ENCODE data around the gene POLR2E. TPM values are rescaled to one million over a fixed set of nuclear protein-coding genes. Genes with fewer than 3 reads are reported as not detected.

The POLR2E gene
- total and polyA plus RNA-seq, 2 of the 13 experiments (the other 11 are each of a cell fraction or from before 2014, with no cell fraction given): 140 to 272 TPM

DNA sequence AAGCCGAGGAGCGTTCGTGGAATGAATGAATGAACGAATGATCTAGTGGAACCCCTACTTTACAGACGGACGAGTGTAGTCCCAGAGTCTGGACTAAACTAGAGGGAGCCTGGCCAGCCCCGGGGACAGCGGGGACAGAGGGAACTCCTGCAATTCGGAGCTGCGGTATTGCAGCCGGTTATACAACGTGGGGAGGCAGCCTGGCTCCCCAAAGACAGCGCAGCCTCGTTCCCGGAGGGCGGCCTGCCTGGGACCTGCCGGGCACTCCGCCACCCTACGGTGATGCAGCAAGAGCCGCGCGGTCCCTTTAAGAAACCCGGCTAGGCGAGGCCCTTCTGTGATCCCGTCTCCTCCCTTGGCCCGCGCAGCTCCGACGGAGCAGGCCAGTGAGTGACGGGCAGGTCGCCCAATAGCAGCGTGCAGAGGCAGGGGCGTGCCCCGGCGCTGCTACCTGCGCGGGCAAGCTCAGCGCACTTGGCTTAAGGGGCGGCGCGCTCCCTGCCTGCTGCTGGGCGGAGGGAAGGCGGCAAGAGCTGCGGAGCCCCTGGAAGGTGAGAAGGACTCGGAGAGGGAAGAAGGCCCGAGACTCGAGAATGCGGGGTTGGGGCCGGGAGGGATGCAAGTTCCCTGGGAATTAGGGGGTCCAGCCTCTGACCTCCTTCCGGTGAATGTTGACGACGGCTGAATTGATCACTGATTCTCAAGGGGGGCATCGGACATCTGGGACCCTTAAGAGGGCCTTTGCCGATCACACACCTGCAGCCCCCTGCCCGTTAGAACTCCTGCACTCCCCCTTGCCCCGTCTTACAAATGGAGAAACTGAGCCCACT, 55.3 kb downstream of the POLR2E start, which contains the start of gene ABCA7 (continued):
- TF ChIP-seq, protein P1, sequence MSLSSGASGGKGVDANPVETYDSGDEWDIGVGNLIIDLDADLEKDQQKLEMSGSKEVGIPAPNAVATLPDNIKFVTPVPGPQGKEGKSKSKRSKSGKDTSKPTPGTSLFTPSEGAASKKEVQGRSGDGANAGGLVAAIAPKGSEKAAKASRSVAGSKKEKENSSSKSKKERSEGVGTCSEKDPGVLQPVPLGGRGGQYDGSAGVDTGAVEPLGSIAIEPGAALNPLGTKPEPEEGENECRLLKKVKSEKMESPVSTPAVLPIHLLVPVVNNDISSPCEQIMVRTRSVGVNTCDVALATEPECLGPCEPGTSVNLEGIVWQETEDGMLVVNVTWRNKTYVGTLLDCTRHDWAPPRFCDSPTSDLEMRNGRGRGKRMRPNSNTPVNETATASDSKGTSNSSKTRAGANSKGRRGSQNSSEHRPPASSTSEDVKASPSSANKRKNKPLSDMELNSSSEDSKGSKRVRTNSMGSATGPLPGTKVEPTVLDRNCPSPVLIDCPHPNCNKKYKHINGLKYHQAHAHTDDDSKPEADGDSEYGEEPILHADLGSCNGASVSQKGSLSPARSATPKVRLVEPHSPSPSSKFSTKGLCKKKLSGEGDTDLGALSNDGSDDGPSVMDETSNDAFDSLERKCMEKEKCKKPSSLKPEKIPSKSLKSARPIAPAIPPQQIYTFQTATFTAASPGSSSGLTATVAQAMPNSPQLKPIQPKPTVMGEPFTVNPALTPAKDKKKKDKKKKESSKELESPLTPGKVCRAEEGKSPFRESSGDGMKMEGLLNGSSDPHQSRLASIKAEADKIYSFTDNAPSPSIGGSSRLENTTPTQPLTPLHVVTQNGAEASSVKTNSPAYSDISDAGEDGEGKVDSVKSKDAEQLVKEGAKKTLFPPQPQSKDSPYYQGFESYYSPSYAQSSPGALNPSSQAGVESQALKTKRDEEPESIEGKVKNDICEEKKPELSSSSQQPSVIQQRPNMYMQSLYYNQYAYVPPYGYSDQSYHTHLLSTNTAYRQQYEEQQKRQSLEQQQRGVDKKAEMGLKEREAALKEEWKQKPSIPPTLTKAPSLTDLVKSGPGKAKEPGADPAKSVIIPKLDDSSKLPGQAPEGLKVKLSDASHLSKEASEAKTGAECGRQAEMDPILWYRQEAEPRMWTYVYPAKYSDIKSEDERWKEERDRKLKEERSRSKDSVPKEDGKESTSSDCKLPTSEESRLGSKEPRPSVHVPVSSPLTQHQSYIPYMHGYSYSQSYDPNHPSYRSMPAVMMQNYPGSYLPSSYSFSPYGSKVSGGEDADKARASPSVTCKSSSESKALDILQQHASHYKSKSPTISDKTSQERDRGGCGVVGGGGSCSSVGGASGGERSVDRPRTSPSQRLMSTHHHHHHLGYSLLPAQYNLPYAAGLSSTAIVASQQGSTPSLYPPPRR (CRISPR knock-in tag; IDR thresholded peaks at IDR 0.05; ENCODE audit: borderline replicate concordance): no peak
- TF ChIP-seq ZNF598 (CRISPR knock-in tag; IDR thresholded peaks at IDR 0.05; ENCODE audit: borderline replicate concordance) (no peak), ZZZ3 (CRISPR knock-in tag; IDR thresholded peaks at IDR 0.05; ENCODE audit: borderline replicate concordance) (no peak), ZFAT (CRISPR knock-in tag; conservative IDR thresholded peaks at IDR 0.05) (no peak), SMAD3 (CRISPR knock-in tag; IDR thresholded peaks at IDR 0.05) (no peak), NR2F6 (IDR thresholded peaks at IDR 0.05) (no peak), NR2F6 (CRISPR knock-in tag; IDR thresholded peaks at IDR 0.05) (peak; percentile 57), RARA (CRISPR knock-in tag; IDR thresholded peaks at IDR 0.05) (no peak), TBX3 (IDR thresholded peaks at IDR 0.05; ENCODE audit: borderline replicate concordance) (no peak), SNAI1 (CRISPR knock-in tag; IDR thresholded peaks at IDR 0.05; ENCODE audit: borderline replicate concordance) (no peak), NR2F1 (CRISPR knock-in tag; IDR thresholded peaks at IDR 0.05) (no peak), ZNF572 (CRISPR knock-in tag; IDR thresholded peaks at IDR 0.05) (no peak), ATF1 (CRISPR knock-in tag; IDR thresholded peaks at IDR 0.05) (no peak)
- TF ChIP-seq, protein P2, sequence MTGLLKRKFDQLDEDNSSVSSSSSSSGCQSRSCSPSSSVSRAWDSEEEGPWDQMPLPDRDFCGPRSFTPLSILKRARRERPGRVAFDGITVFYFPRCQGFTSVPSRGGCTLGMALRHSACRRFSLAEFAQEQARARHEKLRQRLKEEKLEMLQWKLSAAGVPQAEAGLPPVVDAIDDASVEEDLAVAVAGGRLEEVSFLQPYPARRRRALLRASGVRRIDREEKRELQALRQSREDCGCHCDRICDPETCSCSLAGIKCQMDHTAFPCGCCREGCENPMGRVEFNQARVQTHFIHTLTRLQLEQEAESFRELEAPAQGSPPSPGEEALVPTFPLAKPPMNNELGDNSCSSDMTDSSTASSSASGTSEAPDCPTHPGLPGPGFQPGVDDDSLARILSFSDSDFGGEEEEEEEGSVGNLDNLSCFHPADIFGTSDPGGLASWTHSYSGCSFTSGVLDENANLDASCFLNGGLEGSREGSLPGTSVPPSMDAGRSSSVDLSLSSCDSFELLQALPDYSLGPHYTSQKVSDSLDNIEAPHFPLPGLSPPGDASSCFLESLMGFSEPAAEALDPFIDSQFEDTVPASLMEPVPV (CRISPR knock-in tag; IDR thresholded peaks at IDR 0.05): no peak
- TF ChIP-seq, protein P3, sequence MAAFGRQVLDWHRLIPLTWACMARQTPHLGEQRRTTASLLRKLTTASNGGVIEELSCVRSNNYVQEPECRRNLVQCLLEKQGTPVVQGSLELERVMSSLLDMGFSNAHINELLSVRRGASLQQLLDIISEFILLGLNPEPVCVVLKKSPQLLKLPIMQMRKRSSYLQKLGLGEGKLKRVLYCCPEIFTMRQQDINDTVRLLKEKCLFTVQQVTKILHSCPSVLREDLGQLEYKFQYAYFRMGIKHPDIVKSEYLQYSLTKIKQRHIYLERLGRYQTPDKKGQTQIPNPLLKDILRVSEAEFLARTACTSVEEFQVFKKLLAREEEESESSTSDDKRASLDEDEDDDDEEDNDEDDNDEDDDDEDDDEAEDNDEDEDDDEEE (CRISPR knock-in tag; IDR thresholded peaks at IDR 0.05): 0 out of 2 replicates have a peak, but pooled peaks have one; percentile 25
- TF ChIP-seq, protein P4, sequence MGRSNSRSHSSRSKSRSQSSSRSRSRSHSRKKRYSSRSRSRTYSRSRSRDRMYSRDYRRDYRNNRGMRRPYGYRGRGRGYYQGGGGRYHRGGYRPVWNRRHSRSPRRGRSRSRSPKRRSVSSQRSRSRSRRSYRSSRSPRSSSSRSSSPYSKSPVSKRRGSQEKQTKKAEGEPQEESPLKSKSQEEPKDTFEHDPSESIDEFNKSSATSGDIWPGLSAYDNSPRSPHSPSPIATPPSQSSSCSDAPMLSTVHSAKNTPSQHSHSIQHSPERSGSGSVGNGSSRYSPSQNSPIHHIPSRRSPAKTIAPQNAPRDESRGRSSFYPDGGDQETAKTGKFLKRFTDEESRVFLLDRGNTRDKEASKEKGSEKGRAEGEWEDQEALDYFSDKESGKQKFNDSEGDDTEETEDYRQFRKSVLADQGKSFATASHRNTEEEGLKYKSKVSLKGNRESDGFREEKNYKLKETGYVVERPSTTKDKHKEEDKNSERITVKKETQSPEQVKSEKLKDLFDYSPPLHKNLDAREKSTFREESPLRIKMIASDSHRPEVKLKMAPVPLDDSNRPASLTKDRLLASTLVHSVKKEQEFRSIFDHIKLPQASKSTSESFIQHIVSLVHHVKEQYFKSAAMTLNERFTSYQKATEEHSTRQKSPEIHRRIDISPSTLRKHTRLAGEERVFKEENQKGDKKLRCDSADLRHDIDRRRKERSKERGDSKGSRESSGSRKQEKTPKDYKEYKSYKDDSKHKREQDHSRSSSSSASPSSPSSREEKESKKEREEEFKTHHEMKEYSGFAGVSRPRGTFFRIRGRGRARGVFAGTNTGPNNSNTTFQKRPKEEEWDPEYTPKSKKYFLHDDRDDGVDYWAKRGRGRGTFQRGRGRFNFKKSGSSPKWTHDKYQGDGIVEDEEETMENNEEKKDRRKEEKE (IDR thresholded peaks at IDR 0.05): no peak
- TF ChIP-seq, protein P5, sequence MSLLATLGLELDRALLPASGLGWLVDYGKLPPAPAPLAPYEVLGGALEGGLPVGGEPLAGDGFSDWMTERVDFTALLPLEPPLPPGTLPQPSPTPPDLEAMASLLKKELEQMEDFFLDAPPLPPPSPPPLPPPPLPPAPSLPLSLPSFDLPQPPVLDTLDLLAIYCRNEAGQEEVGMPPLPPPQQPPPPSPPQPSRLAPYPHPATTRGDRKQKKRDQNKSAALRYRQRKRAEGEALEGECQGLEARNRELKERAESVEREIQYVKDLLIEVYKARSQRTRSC (CRISPR knock-in tag; IDR thresholded peaks at IDR 0.05; ENCODE audit: low read depth): no peak
- TF ChIP-seq, protein P6, sequence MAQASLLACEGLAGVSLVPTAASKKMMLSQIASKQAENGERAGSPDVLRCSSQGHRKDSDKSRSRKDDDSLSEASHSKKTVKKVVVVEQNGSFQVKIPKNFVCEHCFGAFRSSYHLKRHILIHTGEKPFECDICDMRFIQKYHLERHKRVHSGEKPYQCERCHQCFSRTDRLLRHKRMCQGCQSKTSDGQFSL (CRISPR knock-in tag; IDR thresholded peaks at IDR 0.05): no peak
